Measurements from ENCODE around the gene FKBP5.

GRCh38 chr6:35533981-35534380 lies 154.7 kb downstream of the FKBP5 start:
- no peak for TF ChIP-seq CTCF (IDR thresholded peaks at IDR 0.05)
- TF ChIP-seq POLR2A (IDR thresholded peaks at IDR 0.05), result no peak
- TF ChIP-seq POLR2AphosphoS5 (IDR thresholded peaks at IDR 0.05), result no peak
